GM15510 (cell line): Measurements from ENCODE around the gene UPK1A.

Experiments
- POLR2A ChIP-seq: IDR thresholded peaks from 3 replicates; pipeline ENCODE4 v1.6.1; 2011; ENCODE audit warnings: borderline replicate concordance; ENCODE audit not compliant: insufficient read length; ENCODE audit errors: extremely low read depth

Gene UPK1A

GRCh38 chr19:35666251-35666913, at the start of gene UPK1A:
Gene UPK1A (plus strand): TSS chr19:35666517. CDS start chr19:35666813, 296 bp downstream.
- no peak for TF ChIP-seq POLR2A

GRCh38 chr19:35618857-35619256, 47.5 kb upstream of the UPK1A start:
- no peak for TF ChIP-seq POLR2A

- no peak for TF ChIP-seq POLR2A
These were observed 46.9 kb upstream of the UPK1A start for GRCh38 chr19:35619290-35619923.

- no peak for TF ChIP-seq POLR2A
These were observed 46.3 kb upstream of the UPK1A start for GRCh38 chr19:35620001-35620400.

GRCh38 chr19:35621708-35622107, 44.6 kb upstream of the UPK1A start:
- no peak for TF ChIP-seq POLR2A

GRCh38 chr19:35622750-35623149, 43.6 kb upstream of the UPK1A start:
- TF ChIP-seq POLR2A = no peak

- no peak for TF ChIP-seq POLR2A
These were observed 42.8 kb upstream of the UPK1A start for GRCh38 chr19:35623327-35624010.

GRCh38 chr19:35628264-35628564, 38.1 kb upstream of the UPK1A start:
- TF ChIP-seq POLR2A = no peak

- peak; percentile 52 for TF ChIP-seq POLR2A
These were observed 37.6 kb upstream of the UPK1A start, which contains the start of gene RBM42 for GRCh38 chr19:35628565-35629331. Gene RBM42 (plus strand): TSS chr19:35629036. CDS start chr19:35629154, 118 bp downstream.

- TF ChIP-seq POLR2A = no peak
These were observed 37.0 kb upstream of the UPK1A start for GRCh38 chr19:35629332-35629633.

- TF ChIP-seq POLR2A = no peak
These were observed 32.4 kb upstream of the UPK1A start for GRCh38 chr19:35633727-35634440.

- no peak for TF ChIP-seq POLR2A
These were observed 29.7 kb upstream of the UPK1A start for GRCh38 chr19:35636651-35637050.

- no peak for TF ChIP-seq POLR2A
These were observed 29.2 kb upstream of the UPK1A start for GRCh38 chr19:35637165-35637564.

- no peak for TF ChIP-seq POLR2A
These were observed 27.0 kb upstream of the UPK1A start for GRCh38 chr19:35639321-35639639.

- TF ChIP-seq POLR2A = no peak
These were observed 26.5 kb upstream of the UPK1A start for GRCh38 chr19:35639863-35640262.

GRCh38 chr19:35641515-35642151, 24.7 kb upstream of the UPK1A start, which contains the start of gene ETV2:
Gene ETV2 (plus strand): TSS chr19:35641745. CDS start chr19:35642461, 716 bp downstream.
- TF ChIP-seq POLR2A = no peak
